Endothelial cell of umbilical vein (primary cell): ENCODE data around the gene ZFPM1. TPM values are rescaled to one million over a fixed set of nuclear protein-coding genes. Genes with fewer than 3 reads are reported as not detected.

ENCODE experiments used
- BruUV-seq: library from RNA; stranded (reverse); fragments of 400-500 nt; replicated peaks from 2 replicates; lab custom pipeline; 2021; lab: Mats Ljungman, UMichigan
- CTCF ChIA-PET: fragments of 300-600, 350-600 bp; sonication (Branson Sonifier 250); formaldehyde crosslinking; loops from one replicate; lab custom pipeline; 2021; ENCODE audit warnings: antibody characterized with exemption, inconsistent platforms; lab: Charles Lee
- POLR2A ChIA-PET: fragments of 300-600, 350-600 bp; sonication (Branson Sonifier 250); formaldehyde crosslinking; loops from one replicate; lab custom pipeline; 2021; ENCODE audit warnings: antibody characterized with exemption, inconsistent platforms; lab: Charles Lee
- DNase-seq: peaks from one replicate; pipeline ENCODE4 v3.0.0-alpha.2; 2011; ENCODE audit warnings: low read depth, low spot score
- FAIRE-seq: peaks from 2 replicates; lab custom pipeline; 2011; peaks lifted over from hg19 to GRCh38; lab: Jason Lieb, UNC
- H2AFZ ChIP-seq: 2 replicates; pipeline ENCODE4 v1.6.0; 2012; ENCODE audit warnings: low read depth, low read length, control low read depth, inconsistent platforms
- H3K27ac ChIP-seq: 2 replicates; pipeline ENCODE4 v1.5.1; 2011; ENCODE audit warnings: low read depth, mild to moderate bottlenecking, control low read depth, low read length, moderate library complexity; ENCODE audit not compliant: insufficient read depth
- H3K27me3 ChIP-seq, 2 experiments: 2 replicates each; pipeline versions ENCODE4 v1.6.0 to v1.6.1; 2011; ENCODE audit warnings: low read length in 2 of 2, mixed read lengths in 1 of 2; ENCODE audit not compliant: control insufficient read depth in 2 of 2, insufficient read depth in 2 of 2
- H3K36me3 ChIP-seq, 2 experiments: 2 replicates in 1 of 2; 3 replicates in 1 of 2; pipeline ENCODE4 v1.5.1; 2011; ENCODE audit warnings: low read length in 2 of 2, mild to moderate bottlenecking in 1 of 2, moderate library complexity in 1 of 2; ENCODE audit not compliant: control insufficient read depth in 2 of 2, insufficient read depth in 2 of 2; ENCODE audit errors: extremely low read depth in 1 of 2
- H3K4me1 ChIP-seq: 3 replicates; pipeline ENCODE4 v1.5.1; 2011; ENCODE audit warnings: mild to moderate bottlenecking, low read length; ENCODE audit not compliant: control insufficient read depth, insufficient read depth; ENCODE audit errors: extremely low read depth
- H3K4me2 ChIP-seq: 2 replicates; pipeline ENCODE4 v1.6.1; 2011; ENCODE audit warnings: low read length, control low read depth, mixed read lengths; ENCODE audit not compliant: insufficient read depth
- H3K4me3 ChIP-seq, 3 experiments: fragments of 200-600 bp in 1 of 3; sonication (generic), shearing (Covaris generic) in 1 of 3; replicated peaks in 1 of 3; 2 replicates each; pipeline ENCODE4 v1.5.1; 2011 to 2016; ENCODE audit warnings: control low read depth in 3 of 3, low read length in 3 of 3, mild to moderate bottlenecking in 2 of 3, inconsistent platforms in 1 of 3, low read depth in 1 of 3, moderate library complexity in 1 of 3; ENCODE audit not compliant: insufficient read depth in 1 of 3
- H3K79me2 ChIP-seq: 2 replicates; pipeline ENCODE4 v1.6.0; 2012; ENCODE audit warnings: low read length, inconsistent platforms; ENCODE audit not compliant: control insufficient read depth, insufficient read depth
- H3K9ac ChIP-seq: replicated peaks from 2 replicates; pipeline ENCODE3; 2011; ENCODE audit warnings: low read length, control low read depth; ENCODE audit not compliant: insufficient read depth; ENCODE audit errors: extremely low read depth
- H3K9me1 ChIP-seq: replicated peaks from 3 replicates; pipeline ENCODE4 v1.6.0; 2011; ENCODE audit warnings: mild to moderate bottlenecking, low read length; ENCODE audit not compliant: control insufficient read depth, insufficient read depth; ENCODE audit errors: extremely low read depth
- H3K9me3 ChIP-seq: replicated peaks from 2 replicates; pipeline ENCODE4 v1.5.1; 2012; ENCODE audit warnings: low read length, inconsistent platforms; ENCODE audit not compliant: control insufficient read depth, insufficient read depth
- H4K20me1 ChIP-seq: replicated peaks from 2 replicates; pipeline ENCODE3; 2011; ENCODE audit warnings: mild to moderate bottlenecking, low read length; ENCODE audit not compliant: control insufficient read depth, insufficient read depth; ENCODE audit errors: extremely low read depth
- EZH2 ChIP-seq: IDR thresholded peaks from 2 replicates; pipeline ENCODE4 v1.6.1; 2012; ENCODE audit warnings: borderline replicate concordance, low read depth, mild to moderate bottlenecking, moderate library complexity, low read length, inconsistent platforms; ENCODE audit not compliant: severe bottlenecking
- FOS ChIP-seq: IDR thresholded peaks from 2 replicates; pipeline ENCODE4 v1.6.1; 2011; ENCODE audit warnings: mild to moderate bottlenecking, low read length, moderate library complexity, borderline replicate concordance; ENCODE audit not compliant: insufficient read depth
- GATA2 ChIP-seq: IDR thresholded peaks from 2 replicates; pipeline ENCODE4 v1.7.0; 2011; ENCODE audit warnings: low read depth, mild to moderate bottlenecking, moderate library complexity, mixed read lengths, low read length; ENCODE audit not compliant: insufficient read length, insufficient read depth
- JUN ChIP-seq: IDR thresholded peaks from 2 replicates; pipeline ENCODE4 v1.6.1; 2011; ENCODE audit warnings: borderline replicate concordance, low read depth; ENCODE audit not compliant: insufficient read length, insufficient read depth
- MYC ChIP-seq: IDR thresholded peaks from one replicate; pipeline ENCODE4 v1.6.1; 2011; ENCODE audit warnings: mild to moderate bottlenecking, low read depth, low read length
- POLR2A ChIP-seq: IDR thresholded peaks from 2 replicates; pipeline ENCODE4 v1.6.1; 2012; ENCODE audit warnings: low read depth, mild to moderate bottlenecking, control low read depth, low read length
- POLR2AphosphoS5 ChIP-seq: IDR thresholded peaks from 2 replicates; pipeline ENCODE4 v1.6.1; 2012; ENCODE audit warnings: low read depth, mild to moderate bottlenecking, control low read depth, low read length, moderate library complexity; ENCODE audit not compliant: insufficient read depth
- dilution Hi-C: fragments of 300-500 bp; cut with MboI; formaldehyde crosslinking; loops from one replicate; pipeline ENCODE4 v1.15.0; 2019; ENCODE audit warnings: low sequenced_read_pairs; ENCODE audit not compliant: extremely low pct_ligation_motif_present
- intact Hi-C: fragments of 100-400 bp; cut with micrococcal nuclease; formaldehyde crosslinking; loops from one replicate; pipeline ENCODE4 v1.10.0; 2022
- polyA plus RNA-seq, 4 experiments: library from polyadenylated mRNA; depleted of rRNA in 3 of 4; stranded (reverse) in 3 of 4; unstranded in 1 of 4; fragments of >200 nt; gene quantifications; 2 replicates each; pipeline versions ENCODE4 v1.2.1 to v1.2.3, GENCODE V29; 2011 to 2012; ENCODE audit warnings: missing spikeins in 1 of 4
- total RNA-seq: library from RNA; stranded (reverse); gene quantifications from 2 replicates; pipeline ENCODE4 v1.2.3, GENCODE V29; 2021
- TF ChIP-seq, protein P1 (sequence below), 2 donors: IDR thresholded peaks; 1 replicate in 1 of 2; 2 replicates in 1 of 2; pipeline ENCODE4 v1.5.1; 2011; ENCODE audit warnings: low read length in 2 of 2, mild to moderate bottlenecking in 2 of 2, moderate library complexity in 2 of 2, control low read depth in 1 of 2, inconsistent platforms in 1 of 2, low read depth in 1 of 2; ENCODE audit not compliant: insufficient read depth in 1 of 2; ENCODE audit errors: extremely low read depth in 1 of 2
- TF ChIP-seq, protein P2 (sequence below): IDR thresholded peaks from 2 replicates; pipeline ENCODE4 v1.6.1; 2011; ENCODE audit not compliant: insufficient read depth, insufficient read length

The ZFPM1 gene
- total and polyA plus RNA-seq, 2 donors (not counting 3 experiments of a cell fraction or from before 2014, with no cell fraction given) = 0.37 to 7.5 TPM

GRCh38 chr16:88461331-88462269 lies 8.5 kb downstream of the ZFPM1 start:
- no peaks in the 10 kb centered on the region for H3K36me3 ChIP-seq
- H3K9me1 ChIP-seq = no peaks in the 10 kb centered on the region
- ChIA-PET POLR2A (no interaction called here), CTCF (interaction anchor here (1.3 kb wide), 1 partner anchor 9 kb away, joined by 3 read pairs; the partner anchor contains the start of gene ZFPM1)
- DNase-seq = no peak
- no peaks in the 10 kb centered on the region for H3K9me3 ChIP-seq
- H3K27ac ChIP-seq = no peak overlapping the region
- peaks cover 39% of the 10 kb centered on the region for H3K79me2 ChIP-seq
- no peak overlapping the region for H3K4me2 ChIP-seq
- TF ChIP-seq, protein P1, sequence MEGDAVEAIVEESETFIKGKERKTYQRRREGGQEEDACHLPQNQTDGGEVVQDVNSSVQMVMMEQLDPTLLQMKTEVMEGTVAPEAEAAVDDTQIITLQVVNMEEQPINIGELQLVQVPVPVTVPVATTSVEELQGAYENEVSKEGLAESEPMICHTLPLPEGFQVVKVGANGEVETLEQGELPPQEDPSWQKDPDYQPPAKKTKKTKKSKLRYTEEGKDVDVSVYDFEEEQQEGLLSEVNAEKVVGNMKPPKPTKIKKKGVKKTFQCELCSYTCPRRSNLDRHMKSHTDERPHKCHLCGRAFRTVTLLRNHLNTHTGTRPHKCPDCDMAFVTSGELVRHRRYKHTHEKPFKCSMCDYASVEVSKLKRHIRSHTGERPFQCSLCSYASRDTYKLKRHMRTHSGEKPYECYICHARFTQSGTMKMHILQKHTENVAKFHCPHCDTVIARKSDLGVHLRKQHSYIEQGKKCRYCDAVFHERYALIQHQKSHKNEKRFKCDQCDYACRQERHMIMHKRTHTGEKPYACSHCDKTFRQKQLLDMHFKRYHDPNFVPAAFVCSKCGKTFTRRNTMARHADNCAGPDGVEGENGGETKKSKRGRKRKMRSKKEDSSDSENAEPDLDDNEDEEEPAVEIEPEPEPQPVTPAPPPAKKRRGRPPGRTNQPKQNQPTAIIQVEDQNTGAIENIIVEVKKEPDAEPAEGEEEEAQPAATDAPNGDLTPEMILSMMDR (IDR thresholded peaks at IDR 0.05; ENCODE audit: extremely low read depth in 1 of 2, insufficient read depth in 1 of 2, low read depth in 1 of 2, low read length in 2 of 2) = no peak
- TF ChIP-seq POLR2A (no peak), POLR2AphosphoS5 (no peak), JUN (no peak), GATA2 (no peak), EZH2 (no peak), MYC (no peak), FOS (no peak)
- TF ChIP-seq, protein P2, sequence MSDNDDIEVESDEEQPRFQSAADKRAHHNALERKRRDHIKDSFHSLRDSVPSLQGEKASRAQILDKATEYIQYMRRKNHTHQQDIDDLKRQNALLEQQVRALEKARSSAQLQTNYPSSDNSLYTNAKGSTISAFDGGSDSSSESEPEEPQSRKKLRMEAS = no peak
- no peak for FAIRE-seq
- BruUV-seq = no TSS peak
- H3K4me3 ChIP-seq = no peak overlapping the region
- peaks cover 24% of the 10 kb centered on the region for H3K4me1 ChIP-seq
- H4K20me1 ChIP-seq = no peaks in the 10 kb centered on the region
- H3K9ac ChIP-seq = no peak overlapping the region
- H3K27me3 ChIP-seq = no peaks in the 10 kb centered on the region
- dilution Hi-C loops (no loop called here), intact Hi-C loops (no loop called here)
- no peak overlapping the region for H2AFZ ChIP-seq
